Panc1 (cell line): ENCODE data around the gene ZKSCAN8.

Experiments used
- CTCF ChIP-seq: fragments of 450-650 bp; IDR thresholded peaks from 2 replicates; pipeline ENCODE4 v1.5.1; 2017; ENCODE audit warnings: mild to moderate bottlenecking
- REST ChIP-seq, 2 experiments: IDR thresholded peaks; 2 replicates each; pipeline ENCODE4 v1.6.1; 2011 to 2012; ENCODE audit warnings: low read depth in 2 of 2, control low read depth in 1 of 2, low read length in 1 of 2, mild to moderate bottlenecking in 1 of 2, moderate library complexity in 1 of 2; ENCODE audit not compliant: insufficient read depth in 1 of 2

DNA sequence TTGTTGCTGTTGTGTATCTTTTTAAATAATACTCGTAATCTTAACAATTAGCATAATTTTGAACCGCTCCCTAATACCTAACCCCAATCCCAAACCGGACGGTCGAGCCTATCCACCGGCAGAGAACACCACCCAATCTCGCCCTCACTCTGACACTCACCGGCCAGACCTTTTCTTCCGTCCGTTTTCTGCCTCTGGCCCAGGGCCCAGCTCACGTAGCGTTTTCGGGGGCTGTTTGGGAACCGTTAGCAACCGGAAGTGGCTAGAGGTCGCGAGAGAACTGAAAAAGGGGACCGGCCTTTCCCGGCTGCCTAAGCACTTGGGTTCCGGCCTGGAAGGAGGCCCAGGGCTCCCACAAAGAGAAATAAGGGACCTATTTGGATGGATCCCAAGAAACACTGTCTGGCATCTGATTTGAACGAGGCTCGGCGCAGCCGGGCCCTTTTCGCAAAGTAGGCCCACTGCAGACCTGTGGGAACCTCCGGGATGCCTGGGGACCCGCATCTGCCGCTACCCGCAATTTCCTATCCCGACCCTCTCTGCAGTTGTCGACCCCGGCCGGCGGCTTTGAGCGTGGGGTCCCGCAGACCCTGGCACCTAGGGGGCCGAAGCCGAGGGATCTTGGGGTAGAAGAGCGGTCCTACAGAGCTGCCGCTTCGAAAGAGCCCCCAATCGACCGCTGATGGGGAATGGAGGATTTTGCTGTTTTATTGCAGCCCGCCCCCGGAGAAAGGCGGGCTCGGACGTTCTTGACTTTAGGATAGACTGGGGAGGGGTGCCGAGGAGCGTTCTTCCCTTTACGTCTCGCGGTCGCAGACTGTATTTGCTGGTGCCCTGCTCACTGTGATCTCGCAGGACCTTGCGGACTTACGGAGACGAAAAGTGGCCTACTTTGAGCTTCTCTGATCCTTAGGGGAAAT lies 4.8 kb upstream of the ZKSCAN8 start:
- TF ChIP-seq CTCF (no peak), REST (IDR thresholded peaks at IDR 0.05; ENCODE audit: insufficient read depth in 1 of 2, low read depth in 2 of 2, low read length in 1 of 2) (peak in 1 of 2 experiments; percentile 26; a peak in 1 of 4 replicates)
